Activated CD4-positive, alpha-beta T cell treated with anti-CD3 and anti-CD28 coated beads, Interleukin-2, amount 50 U/mL, for 24 hours (primary cell): ENCODE results near the gene GSTA5.
A peak's percentile ranks its signal among the peaks of the same experiment; 100 is the strongest.
"Not testable (repeated sequence)": the region's sequence is repeated elsewhere in the genome, so short reads cannot be mapped to it uniquely, and the experiment has no call there.

Experiments used
- DNase-seq, 2 donors: peaks; one replicate each; pipeline ENCODE4 v3.0.0-alpha.2; 2020; ENCODE audit warnings: low read depth in 1 of 2, low spot score in 1 of 2

The GSTA5 gene

DNA sequence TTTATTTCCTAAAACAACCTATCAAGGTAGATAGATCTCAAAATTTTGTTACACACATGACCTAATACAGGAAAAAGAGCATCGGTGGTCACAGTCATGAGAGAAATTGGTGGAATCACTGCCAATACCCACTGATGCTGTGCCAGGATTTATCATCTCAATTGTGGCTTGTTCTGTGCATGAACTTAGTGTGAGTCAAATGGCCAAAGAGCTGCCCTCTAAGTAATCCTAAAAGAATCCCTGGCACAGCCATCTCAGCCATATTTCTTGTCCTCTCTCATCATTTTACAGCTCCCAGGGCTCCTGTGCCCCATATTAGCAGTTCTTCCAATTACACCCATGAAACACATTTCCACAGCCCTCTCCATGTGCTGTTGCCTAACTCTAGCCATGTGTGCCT, 6.1 kb downstream of the GSTA5 start:
- DNase-seq = no peak

DNA sequence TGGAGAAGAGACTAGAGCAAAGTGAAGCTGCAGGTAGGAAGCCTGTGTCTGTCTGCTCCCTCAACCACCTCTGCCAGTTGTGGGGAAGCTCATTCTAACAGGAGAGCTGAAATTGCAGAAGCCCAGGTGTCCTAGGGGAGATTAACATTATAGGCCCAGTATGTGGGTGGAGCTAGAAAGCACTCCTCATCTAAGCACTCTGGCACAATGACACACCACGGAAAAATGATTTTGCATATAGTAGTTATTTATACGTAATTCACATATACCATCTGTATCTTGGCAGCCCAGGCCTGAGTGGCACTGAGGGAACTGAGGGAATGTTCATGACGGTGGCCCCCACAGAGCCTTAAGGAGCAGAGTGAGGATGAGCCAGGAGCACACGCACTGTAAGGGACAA, 9.7 kb downstream of the GSTA5 start:
- not testable (repeated sequence) for DNase-seq

DNA sequence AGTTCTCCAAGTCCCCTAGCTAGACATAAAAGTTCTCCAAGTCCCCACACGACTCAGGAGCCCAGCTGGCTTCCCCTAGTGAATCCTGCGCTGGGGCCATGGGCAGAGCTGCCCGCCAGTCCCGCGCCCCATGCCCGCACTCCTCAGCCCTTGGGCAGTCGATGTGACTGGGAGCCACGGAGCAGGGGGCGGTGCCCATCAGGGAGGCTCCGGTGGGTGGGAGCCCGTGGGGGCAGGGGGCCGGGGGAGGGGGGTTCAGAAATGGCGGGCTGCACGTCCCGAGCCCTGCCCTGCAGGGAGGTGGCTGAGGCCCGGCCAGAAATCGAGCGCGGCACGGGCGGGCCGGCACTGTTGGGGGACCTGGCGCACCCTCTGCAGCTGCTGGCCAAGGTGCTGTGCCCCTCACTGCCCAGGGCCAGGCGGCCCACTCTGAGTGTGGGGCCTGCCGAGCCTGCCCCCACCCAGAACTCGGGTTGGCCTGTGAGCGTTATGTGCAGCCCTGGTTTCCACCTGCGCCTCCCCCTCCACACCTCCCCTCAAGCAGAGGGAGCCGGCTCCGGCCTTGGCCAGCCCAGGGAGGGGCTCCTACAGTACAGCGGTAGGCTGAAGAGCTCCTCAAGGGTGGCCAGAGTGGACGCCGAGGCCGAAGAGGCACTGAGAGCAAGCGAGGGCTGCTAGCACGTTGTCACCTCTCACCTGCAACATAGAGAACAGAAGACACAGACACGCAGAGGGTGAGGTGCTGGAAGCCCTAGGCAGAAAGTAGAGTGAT, 11.4 kb downstream of the GSTA5 start:
- DNase-seq = no peak

- DNase-seq = not testable (repeated sequence)
Measured at GRCh38 chr6:52828621-52829020, 12.0 kb downstream of the GSTA5 start.

- not testable (repeated sequence) for DNase-seq
Measured at GRCh38 chr6:52827073-52827783, 13.4 kb downstream of the GSTA5 start.

- no peak for DNase-seq
Measured at GRCh38 chr6:52826513-52826912, 14.1 kb downstream of the GSTA5 start.

DNA sequence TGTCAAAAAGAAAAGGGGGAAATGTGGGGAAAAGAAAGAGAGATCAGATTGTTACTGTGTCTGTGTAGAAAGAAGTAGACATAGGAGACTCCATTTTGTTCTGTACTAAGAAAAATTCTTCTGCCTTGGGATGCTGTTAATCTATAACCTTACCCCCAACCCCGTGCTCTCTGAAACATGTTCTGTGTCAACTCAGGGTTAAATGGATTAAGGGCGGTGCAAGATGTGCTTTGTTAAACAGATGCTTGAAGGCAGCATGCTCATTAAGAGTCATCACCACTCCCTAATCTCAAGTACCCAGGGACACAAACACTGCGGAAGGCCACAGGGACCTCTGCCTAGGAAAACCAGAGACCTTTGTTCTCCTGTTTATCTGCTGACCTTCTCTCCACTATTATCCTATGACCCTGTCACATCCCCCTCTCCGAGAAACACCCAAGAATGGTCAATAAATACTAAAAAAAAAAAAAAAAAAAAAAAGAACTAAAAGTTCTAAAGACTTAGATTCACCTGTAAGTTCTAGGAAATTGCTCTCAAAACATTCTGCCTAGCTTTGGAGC, 14.6 kb downstream of the GSTA5 start:
- not testable (repeated sequence) for DNase-seq

DNA sequence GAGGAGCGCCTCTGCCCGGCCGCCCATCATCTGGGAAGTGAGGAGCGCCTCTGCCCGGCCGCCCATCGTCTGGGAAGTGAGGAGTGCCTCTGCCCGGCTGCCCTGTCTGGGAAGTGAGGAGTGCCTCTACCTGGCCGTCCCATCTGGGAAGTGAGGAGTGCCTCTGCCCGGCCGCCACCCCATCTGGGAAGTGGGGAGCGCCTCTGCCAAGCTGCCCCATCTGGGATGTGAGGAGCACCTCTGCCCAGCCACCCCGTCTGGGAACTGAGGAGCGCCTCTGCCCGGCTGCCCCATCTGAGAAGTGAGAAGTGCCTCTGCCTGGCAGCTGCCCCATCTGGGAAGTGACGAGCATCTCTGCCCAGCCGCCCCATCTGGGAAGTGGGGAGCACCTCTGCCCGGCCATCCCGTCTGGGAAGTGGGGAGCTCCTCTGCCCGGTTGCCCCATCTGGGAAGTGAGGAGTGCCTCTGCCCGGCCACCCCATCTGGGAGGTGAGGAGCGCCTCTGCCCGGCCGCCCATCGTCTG, 15.3 kb downstream of the GSTA5 start:
- DNase-seq = not testable (repeated sequence)

GRCh38 chr6:52821842-52822241, 18.8 kb downstream of the GSTA5 start:
- DNase-seq = no peak

DNA sequence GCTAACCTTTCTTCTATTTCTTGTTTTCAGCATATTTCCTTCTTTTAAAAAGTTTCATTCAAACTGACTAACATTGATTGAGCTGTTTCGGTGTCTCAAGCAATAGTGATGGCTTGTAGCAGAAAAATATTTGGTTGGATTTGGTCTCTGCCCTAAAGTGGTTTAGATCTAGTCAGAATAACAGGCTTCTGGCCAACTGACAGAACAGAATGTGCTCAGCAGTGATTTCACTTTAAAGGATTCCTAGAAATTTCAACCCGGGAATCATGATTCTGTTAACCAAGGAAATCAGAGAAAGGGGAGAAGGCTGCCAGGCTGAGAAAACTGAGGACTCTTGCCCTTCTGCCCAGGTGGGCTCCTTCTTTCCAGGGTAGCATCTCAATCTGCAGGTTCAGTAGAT, 20.4 kb downstream of the GSTA5 start:
- DNase-seq = no peak

DNA sequence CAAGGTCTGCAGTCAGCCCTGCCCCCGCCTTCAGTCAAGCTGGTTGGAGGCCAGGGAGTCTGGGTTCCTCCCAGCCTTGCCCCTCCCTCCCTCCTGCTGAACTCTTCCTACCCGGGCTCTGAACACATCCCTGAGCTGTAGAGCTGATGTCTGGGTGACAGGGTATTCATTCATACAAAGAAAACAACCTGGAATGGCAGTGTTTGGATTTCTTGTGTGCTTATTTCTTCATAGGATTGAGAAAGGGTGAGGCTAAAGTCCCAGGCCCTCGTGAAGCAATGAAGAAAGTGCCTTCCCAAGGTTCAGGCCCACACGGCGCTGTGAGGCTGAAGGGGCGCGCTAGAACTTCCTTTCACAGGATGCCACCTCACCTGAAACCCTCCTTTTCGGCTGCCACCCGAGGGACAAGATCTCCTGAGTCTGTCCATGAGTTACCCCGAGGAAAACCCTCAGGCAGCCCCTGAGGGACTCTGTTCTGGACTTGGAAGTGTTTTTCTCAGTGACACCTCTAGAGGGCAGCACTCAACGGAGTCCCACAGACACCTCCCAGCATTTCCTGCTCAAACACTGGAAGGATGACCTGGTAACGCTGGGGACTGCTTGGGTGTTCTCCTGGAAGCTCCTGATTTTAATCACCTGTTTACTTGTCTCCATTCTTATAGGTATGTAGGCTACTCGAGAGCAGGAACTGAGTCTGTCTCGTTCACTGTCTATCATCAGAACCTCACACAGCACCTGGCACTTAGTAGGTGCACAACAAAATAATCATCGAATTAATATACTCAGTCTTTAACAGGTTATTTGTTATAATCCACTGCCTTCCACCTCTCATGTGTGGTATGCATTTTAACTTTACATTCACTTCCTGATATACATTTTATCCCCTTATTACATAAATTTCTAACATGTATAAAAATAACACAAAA, 25.2 kb downstream of the GSTA5 start:
- DNase-seq = peak; percentile 10 to 35

DNA sequence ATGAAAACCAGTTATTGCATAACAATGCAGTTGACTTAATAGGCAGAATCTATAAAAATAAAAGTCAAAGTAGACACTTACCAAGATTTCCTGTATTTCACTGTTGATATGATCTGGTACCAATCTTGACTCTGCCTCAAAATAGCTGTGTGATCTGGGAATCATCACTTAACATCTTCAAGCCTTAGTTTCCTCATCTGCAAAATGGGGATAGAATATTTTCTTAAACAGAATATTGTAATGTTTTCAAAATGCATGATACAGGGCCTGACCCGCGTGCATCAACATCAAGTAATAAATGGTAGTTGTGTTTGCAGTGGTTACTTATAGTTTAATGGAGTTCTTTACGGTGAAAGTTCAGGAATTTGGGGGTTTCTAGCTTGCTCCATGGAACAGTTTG, 26.1 kb downstream of the GSTA5 start:
- DNase-seq = not testable (repeated sequence)

DNA sequence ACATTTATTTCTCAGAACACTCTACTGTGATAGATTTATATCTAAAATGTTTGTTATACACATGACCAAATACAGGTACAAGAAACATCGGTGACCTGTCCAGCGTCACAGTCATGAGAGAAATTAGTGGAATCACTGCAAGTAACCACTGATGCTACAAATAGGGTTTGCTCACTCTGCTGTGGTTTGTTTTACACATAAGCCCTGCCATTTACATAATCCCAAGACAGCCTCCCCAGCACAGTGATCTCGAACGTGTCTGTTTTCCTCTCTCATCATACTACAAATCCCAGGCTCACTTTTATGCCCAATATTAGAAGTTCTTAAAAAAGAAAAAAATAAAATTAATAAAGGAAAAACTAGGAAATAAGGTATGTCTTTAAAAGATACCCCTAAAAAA, 30.8 kb downstream of the GSTA5 start:
- not testable (repeated sequence) for DNase-seq

GRCh38 chr6:52808660-52809059, 32.0 kb downstream of the GSTA5 start:
- no peak for DNase-seq

GRCh38 chr6:52803668-52804255, 36.9 kb downstream of the GSTA5 start, which contains the start of gene GSTA1:
Gene GSTA1 (minus strand): TSS chr6:52803816. CDS start chr6:52799267, 4,549 bp downstream.
- not testable (repeated sequence) for DNase-seq

- DNase-seq = no peak
Measured at GRCh38 chr6:52802806-52803205, 37.8 kb downstream of the GSTA5 start.

DNA sequence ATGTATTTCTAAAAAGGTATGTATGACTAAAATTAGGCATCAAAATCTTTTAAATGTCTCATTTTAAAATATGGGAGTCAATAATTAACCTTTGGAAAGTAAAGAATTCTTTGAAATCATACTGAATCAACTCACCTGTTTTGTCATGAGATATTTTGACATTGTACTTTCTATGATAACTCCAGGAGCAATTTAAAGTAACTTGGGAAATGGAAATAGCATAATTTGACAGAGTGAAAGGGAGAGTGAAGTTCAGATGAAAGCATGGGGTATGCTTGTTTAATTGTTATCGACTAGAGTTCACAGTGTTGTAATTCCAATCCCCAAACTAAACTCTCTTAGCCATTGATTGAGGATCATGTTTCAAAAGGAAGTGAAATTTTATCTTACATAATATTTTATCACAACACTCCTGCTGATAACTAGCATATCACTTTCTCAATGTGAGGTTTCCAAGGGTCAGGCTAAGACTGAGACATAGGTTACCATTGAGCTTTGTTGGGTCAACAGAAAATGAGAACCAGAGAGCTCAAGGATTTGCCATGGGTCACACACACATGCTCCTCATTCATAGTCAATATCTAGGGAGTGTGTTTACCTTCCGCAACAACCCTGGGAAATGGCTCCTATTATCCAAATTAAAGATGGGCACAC, 39.3 kb downstream of the GSTA5 start:
- DNase-seq = no peak

- not testable (repeated sequence) for DNase-seq
Measured at GRCh38 chr6:52799272-52799671, 41.3 kb downstream of the GSTA5 start.

DNA sequence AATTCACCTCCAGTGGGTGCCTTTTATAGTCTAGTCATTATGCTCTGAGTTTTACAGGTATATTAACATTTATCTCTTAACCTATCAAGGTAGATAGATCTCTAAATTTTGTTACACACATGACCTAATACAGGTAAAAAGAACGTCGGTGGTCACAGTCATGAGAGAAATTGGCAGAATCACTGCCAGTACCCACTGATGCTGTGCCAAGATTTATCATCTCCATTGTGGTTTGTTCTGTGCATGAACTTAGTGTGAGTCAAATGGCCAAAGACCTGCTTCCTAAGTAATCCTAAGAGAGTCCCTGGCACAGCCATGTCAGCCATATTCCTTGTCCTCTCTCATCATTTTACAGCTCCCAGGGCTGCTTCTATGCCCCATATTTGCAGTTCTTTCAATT, 46.2 kb downstream of the GSTA5 start:
- DNase-seq = not testable (repeated sequence)

- no peak for DNase-seq
Measured at GRCh38 chr6:52790861-52791260, 49.8 kb downstream of the GSTA5 start.
